ENCODE measurements around the gene MLPH. TPM values are rescaled to one million over a fixed set of nuclear protein-coding genes. Genes with fewer than 3 reads are reported as not detected.

MLPH gene
- total and polyA plus RNA-seq, 2 of the 13 experiments (the other 11 are each of a cell fraction or from before 2014, with no cell fraction given), result 0.12 TPM; not detected in 1

- TF ChIP-seq SOX5 (CRISPR knock-in tag; IDR thresholded peaks at IDR 0.05; ENCODE audit: borderline replicate concordance), result peak; percentile 68
- TF ChIP-seq ZBTB4 (CRISPR knock-in tag; IDR thresholded peaks at IDR 0.05; ENCODE audit: borderline replicate concordance), result no peak
- no peak for TF ChIP-seq MYNN (CRISPR knock-in tag; IDR thresholded peaks at IDR 0.05; ENCODE audit: low read depth)
- peak; percentile 85 for TF ChIP-seq ZNF766 (CRISPR knock-in tag; IDR thresholded peaks at IDR 0.05; ENCODE audit: borderline replicate concordance)
- no peak for TF ChIP-seq GPN1 (CRISPR knock-in tag; IDR thresholded peaks at IDR 0.05; ENCODE audit: borderline replicate concordance)
- TF ChIP-seq HIVEP1 (CRISPR knock-in tag; IDR thresholded peaks at IDR 0.05), result no peak
- no peak for TF ChIP-seq MED13 (CRISPR knock-in tag; IDR thresholded peaks at IDR 0.05)
- no peak for TF ChIP-seq ZNF253 (CRISPR knock-in tag; IDR thresholded peaks at IDR 0.05; ENCODE audit: borderline replicate concordance)
- no peak for TF ChIP-seq POGZ (CRISPR knock-in tag; IDR thresholded peaks at IDR 0.05)
- no peak; the same call in 1 of the 2 replicates for TF ChIP-seq ZBTB26 (CRISPR knock-in tag; IDR thresholded peaks at IDR 0.05; ENCODE audit: borderline replicate concordance)
- TF ChIP-seq AGO1 (IDR thresholded peaks at IDR 0.05; ENCODE audit: low read depth, low read length, poor library complexity, severe bottlenecking), result peak; percentile 68
- no peak for TF ChIP-seq EED (CRISPR knock-in tag; IDR thresholded peaks at IDR 0.05)
- TF ChIP-seq HNF4G (IDR thresholded peaks at IDR 0.05; ENCODE audit: borderline replicate concordance, low read depth, low read length), result no peak
- TF ChIP-seq HNF4G (CRISPR knock-in tag; IDR thresholded peaks at IDR 0.05; ENCODE audit: borderline replicate concordance, low read depth), result no peak
- no peak for TF ChIP-seq TGIF2 (CRISPR knock-in tag; IDR thresholded peaks at IDR 0.05)
- no peak for TF ChIP-seq LCORL (IDR thresholded peaks at IDR 0.05)
- peak; percentile 77 for TF ChIP-seq LCORL (CRISPR knock-in tag; IDR thresholded peaks at IDR 0.05)
- no peak for TF ChIP-seq U2AF2 (IDR thresholded peaks at IDR 0.05; ENCODE audit: low read depth, low read length)
- TF ChIP-seq TBL1XR1 (IDR thresholded peaks at IDR 0.05; ENCODE audit: borderline replicate concordance, low read length, partially characterized antibody), result peak; percentile 49
- TF ChIP-seq CREBL2 (CRISPR knock-in tag; IDR thresholded peaks at IDR 0.05; ENCODE audit: borderline replicate concordance), result no peak
- TF ChIP-seq STAT5B (CRISPR knock-in tag; IDR thresholded peaks at IDR 0.05), result no peak
- no peak for TF ChIP-seq CENPT (CRISPR knock-in tag; IDR thresholded peaks at IDR 0.05; ENCODE audit: low read depth)
- no peak for TF ChIP-seq MIXL1 (CRISPR knock-in tag; IDR thresholded peaks at IDR 0.05)
- TF ChIP-seq MNT (IDR thresholded peaks at IDR 0.05), result no peak
Measured at GRCh38 chr2:237572021-237572741, 85.1 kb downstream of the MLPH start (continued).
